HL-60/S4 treated with phorbol 12-myristate 13-acetate at 8.2 ng/mL for 4 days and 3 days (cell line): ENCODE data around the gene APOBEC4.

Source experiments
- in situ Hi-C: fragments of 300-500 bp; cut with MboI; formaldehyde crosslinking; loops from 2 replicates; pipeline ENCODE4 v1.15.0; 2022; ENCODE audit warnings: low sequenced_read_pairs

Gene APOBEC4

GRCh38 chr1:183675883-183676585 is 22.9 kb upstream of the APOBEC4 start:
- in situ Hi-C loops, result no loop called here

- in situ Hi-C loops, result no loop called here
These were observed 22.3 kb upstream of the APOBEC4 start for GRCh38 chr1:183675381-183675780.

- in situ Hi-C loops, result loop anchor here (25.0 kb wide), 1 partner anchor 237 kb away; no protein-coding TSS in a partner anchor
These were observed 21.8 kb upstream of the APOBEC4 start for GRCh38 chr1:183674886-183675285.

GRCh38 chr1:183674339-183674738 is 21.2 kb upstream of the APOBEC4 start:
- in situ Hi-C loops, result loop anchor here (25.0 kb wide), 1 partner anchor 238 kb away; no protein-coding TSS in a partner anchor

- in situ Hi-C loops, result loop anchor here (25.0 kb wide), 1 partner anchor 239 kb away; no protein-coding TSS in a partner anchor
These were observed 20.6 kb upstream of the APOBEC4 start for GRCh38 chr1:183673605-183674323.

- in situ Hi-C loops, result loop anchor here (25.0 kb wide), 1 partner anchor 242 kb away; no protein-coding TSS in a partner anchor
These were observed 17.1 kb upstream of the APOBEC4 start for GRCh38 chr1:183670169-183670568.

GRCh38 chr1:183656355-183656754 is 3.2 kb upstream of the APOBEC4 start:
- in situ Hi-C loops, result loop anchor here (25.0 kb wide), 1 partner anchor 256 kb away; no protein-coding TSS in a partner anchor

GRCh38 chr1:183655562-183656075 is 2.5 kb upstream of the APOBEC4 start:
- in situ Hi-C loops, result loop anchor here (25.0 kb wide), 1 partner anchor 257 kb away; no protein-coding TSS in a partner anchor

- in situ Hi-C loops, result loop anchor here (25.0 kb wide), 1 partner anchor 258 kb away; no protein-coding TSS in a partner anchor
These were observed 1.6 kb upstream of the APOBEC4 start for GRCh38 chr1:183654706-183655105.

- in situ Hi-C loops, result loop anchor here (25.0 kb wide), 1 partner anchor 258 kb away; no protein-coding TSS in a partner anchor
These were observed 848 bp upstream of the APOBEC4 start for GRCh38 chr1:183653876-183654451.

- in situ Hi-C loops, result loop anchor here (25.0 kb wide), 1 partner anchor 259 kb away; no protein-coding TSS in a partner anchor
These were observed 312 bp upstream of the APOBEC4 start for GRCh38 chr1:183653462-183653794.

GRCh38 chr1:183652107-183652506 is 1.0 kb downstream of the APOBEC4 start:
- in situ Hi-C loops, result loop anchor here (25.0 kb wide), 1 partner anchor 260 kb away; no protein-coding TSS in a partner anchor

- in situ Hi-C loops, result loop anchor here (25.0 kb wide), 1 partner anchor 261 kb away; no protein-coding TSS in a partner anchor
These were observed 1.5 kb downstream of the APOBEC4 start for GRCh38 chr1:183651612-183652011.

- in situ Hi-C loops, result no loop called here
These were observed 5.1 kb downstream of the APOBEC4 start for GRCh38 chr1:183648042-183648441.

- in situ Hi-C loops, result no loop called here
These were observed 6.3 kb downstream of the APOBEC4 start for GRCh38 chr1:183646776-183647175.

GRCh38 chr1:183645531-183645930 is 7.6 kb downstream of the APOBEC4 start:
- in situ Hi-C loops, result no loop called here

- in situ Hi-C loops, result no loop called here
These were observed 10.9 kb downstream of the APOBEC4 start for GRCh38 chr1:183642166-183642565.

- in situ Hi-C loops, result no loop called here
These were observed 12.9 kb downstream of the APOBEC4 start for GRCh38 chr1:183640193-183640592.

GRCh38 chr1:183638649-183639387 is 14.3 kb downstream of the APOBEC4 start:
- in situ Hi-C loops, result no loop called here

GRCh38 chr1:183636783-183637182 is 16.3 kb downstream of the APOBEC4 start:
- in situ Hi-C loops, result no loop called here
